ENCODE measurements around the gene HOXA1. TPM values are rescaled to one million over a fixed set of nuclear protein-coding genes. Genes with fewer than 3 reads are reported as not detected.

HOXA1 gene
- polyA plus RNA-seq, 2 of the 4 experiments (the other 2 are of a cell fraction) = 2.8 to 5.0 TPM

DNA sequence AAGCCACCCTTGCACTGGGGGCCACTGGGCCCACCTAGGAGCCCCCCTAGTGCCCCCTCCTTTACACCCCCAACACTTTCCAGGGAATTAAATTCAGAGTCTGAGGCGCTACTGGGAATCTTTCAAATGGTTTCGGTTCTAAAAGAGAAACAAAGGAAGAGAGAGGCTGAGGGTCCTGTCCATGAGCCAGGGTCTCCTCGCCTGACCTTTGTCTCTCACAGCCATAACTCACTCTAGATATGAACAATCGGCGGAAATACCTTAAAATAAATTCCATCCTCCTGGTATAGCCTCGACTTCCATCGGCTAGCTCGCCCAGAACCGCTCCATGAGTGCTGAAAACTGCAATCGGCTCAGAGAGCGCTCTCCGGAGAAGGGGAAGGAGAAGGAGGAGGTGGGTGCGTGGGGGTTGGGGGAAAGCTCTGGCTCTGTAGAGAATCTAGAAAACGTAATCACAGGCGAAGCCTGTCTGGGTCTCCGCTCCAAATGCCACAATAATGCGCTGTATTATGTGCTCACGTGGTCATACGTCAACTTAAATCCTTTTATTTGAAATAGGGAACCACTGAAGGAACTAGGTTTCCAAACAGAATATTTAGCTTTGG is 22.2 kb upstream of the HOXA1 start:
- ChIA-PET POLR2A (interaction anchor here (1.3 kb wide), 1 partner anchor 13 kb away, joined by 3 read pairs; no protein-coding TSS in a partner anchor), CTCF (interaction anchor here (1.2 to 3.6 kb wide), 6 partner anchors 10 to 264 kb away, joined by 3 to 18 read pairs (median 4); no protein-coding TSS in a partner anchor)
- peak overlapping the region; percentile 88 for H3K4me2 ChIP-seq
- no peak for FAIRE-seq
- peaks cover 51% of the 10 kb centered on the region for H3K4me1 ChIP-seq
- DNase-seq (ENCODE audit: low read depth in 1 of 2, low spot score in 1 of 2) = peak in 1 of 2 experiments; percentile 59
- peak overlapping the region; percentile 44 for H3K4me3 ChIP-seq
- H3K27ac ChIP-seq = peak overlapping the region; percentile 83 to 90
- no peaks in the 10 kb centered on the region for H3K9me3 ChIP-seq
- TF ChIP-seq, protein P1, sequence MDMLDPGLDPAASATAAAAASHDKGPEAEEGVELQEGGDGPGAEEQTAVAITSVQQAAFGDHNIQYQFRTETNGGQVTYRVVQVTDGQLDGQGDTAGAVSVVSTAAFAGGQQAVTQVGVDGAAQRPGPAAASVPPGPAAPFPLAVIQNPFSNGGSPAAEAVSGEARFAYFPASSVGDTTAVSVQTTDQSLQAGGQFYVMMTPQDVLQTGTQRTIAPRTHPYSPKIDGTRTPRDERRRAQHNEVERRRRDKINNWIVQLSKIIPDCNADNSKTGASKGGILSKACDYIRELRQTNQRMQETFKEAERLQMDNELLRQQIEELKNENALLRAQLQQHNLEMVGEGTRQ (IDR thresholded peaks at IDR 0.05) = 0 out of 2 replicates have a peak, but pooled peaks have one; percentile 5
- TF ChIP-seq, protein P2, sequence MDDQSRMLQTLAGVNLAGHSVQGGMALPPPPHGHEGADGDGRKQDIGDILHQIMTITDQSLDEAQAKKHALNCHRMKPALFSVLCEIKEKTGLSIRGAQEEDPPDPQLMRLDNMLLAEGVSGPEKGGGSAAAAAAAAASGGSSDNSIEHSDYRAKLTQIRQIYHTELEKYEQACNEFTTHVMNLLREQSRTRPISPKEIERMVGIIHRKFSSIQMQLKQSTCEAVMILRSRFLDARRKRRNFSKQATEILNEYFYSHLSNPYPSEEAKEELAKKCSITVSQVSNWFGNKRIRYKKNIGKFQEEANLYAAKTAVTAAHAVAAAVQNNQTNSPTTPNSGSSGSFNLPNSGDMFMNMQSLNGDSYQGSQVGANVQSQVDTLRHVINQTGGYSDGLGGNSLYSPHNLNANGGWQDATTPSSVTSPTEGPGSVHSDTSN (IDR thresholded peaks at IDR 0.05) = no peak
- WGBS (ENCODE audit: missing lambda C conversion rate) = 74% methylated on average over 19 of the region's 19 CpGs
- ATAC-seq = peak in 1 of 2 experiments; percentile 5; a peak in 2 of 6 replicates

DNA sequence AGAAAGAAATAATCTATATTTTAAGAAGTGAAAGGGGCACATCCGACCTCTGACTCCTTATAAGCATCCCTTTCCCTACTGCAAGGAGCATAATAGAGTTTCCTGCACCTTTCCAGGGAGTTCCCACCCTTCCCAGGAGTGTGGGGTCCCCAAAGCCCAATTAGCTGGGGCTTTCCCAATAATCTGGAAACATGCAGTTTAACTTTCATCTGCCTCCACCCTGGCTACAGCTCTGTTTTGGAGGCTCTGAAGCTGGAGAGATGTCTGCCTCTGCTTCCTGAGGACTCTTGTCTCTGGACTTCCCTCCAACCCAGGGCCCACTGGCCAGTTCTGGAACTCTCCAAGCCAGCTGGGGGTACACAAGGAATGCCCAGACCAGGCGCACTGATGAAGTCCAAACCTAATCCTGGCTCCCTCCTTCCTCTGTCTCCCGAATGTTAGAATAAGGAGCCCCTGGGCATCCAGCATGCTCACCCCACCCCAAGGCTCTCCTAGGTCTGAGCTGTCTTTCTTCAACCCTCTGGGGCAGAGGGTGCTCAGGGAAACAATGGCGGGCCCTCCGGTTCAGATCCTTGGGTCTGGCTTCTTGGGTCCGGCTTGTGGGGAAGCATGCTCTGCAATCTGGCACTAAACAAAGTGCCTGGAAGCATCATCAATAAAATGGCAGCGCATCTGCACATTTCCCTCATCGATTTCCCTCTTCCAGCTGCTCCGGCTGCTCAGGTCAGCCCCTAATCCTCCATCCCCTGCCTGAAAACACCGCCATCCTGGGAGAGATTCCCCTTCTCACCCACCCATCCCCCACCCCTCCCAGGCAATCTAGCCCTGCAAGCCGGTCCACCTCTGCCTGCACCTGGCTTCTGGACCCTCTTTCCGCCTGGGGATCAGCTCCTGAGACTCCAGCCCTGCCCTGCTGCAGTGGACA is 21.4 kb upstream of the HOXA1 start:
- ChIA-PET POLR2A (interaction anchor here (0.8 to 5.1 kb wide), 4 partner anchors 14 to 254 kb away, joined by 3 to 34 read pairs (median 6); partner anchors contain the start of gene SKAP2), CTCF (interaction anchor here (1.2 to 3.6 kb wide), 8 partner anchors 11 to 263 kb away, joined by 3 to 18 read pairs (median 4); no protein-coding TSS in a partner anchor)
- TF ChIP-seq CEBPB (IDR thresholded peaks at IDR 0.05) (no peak), EP300 (IDR thresholded peaks at IDR 0.05) (no peak), ZC3H11A (IDR thresholded peaks at IDR 0.05) (no peak), CHD4 (IDR thresholded peaks at IDR 0.05; ENCODE audit: borderline replicate concordance) (no peak), SREBF2 (IDR thresholded peaks at IDR 0.05) (no peak), HOXB13 (CRISPR knock-in tag; IDR thresholded peaks at IDR 0.05; ENCODE audit: low read depth) (no peak), FOSL2 (IDR thresholded peaks at IDR 0.05) (no peak), FOSL2 (CRISPR knock-in tag; IDR thresholded peaks at IDR 0.05) (no peak), CHD2 (IDR thresholded peaks at IDR 0.05; ENCODE audit: low read length, partially characterized antibody) (no peak), ZNF302 (CRISPR knock-in tag; IDR thresholded peaks at IDR 0.05) (no peak), SMC3 (IDR thresholded peaks at IDR 0.05) (no peak), RNF2 (IDR thresholded peaks at IDR 0.05; ENCODE audit: borderline replicate concordance, low read depth) (no peak), HDAC2 (IDR thresholded peaks at IDR 0.05) (no peak), ESRRA (IDR thresholded peaks at IDR 0.05; ENCODE audit: borderline replicate concordance, low read length) (no peak)
- TF ChIP-seq, protein P3, sequence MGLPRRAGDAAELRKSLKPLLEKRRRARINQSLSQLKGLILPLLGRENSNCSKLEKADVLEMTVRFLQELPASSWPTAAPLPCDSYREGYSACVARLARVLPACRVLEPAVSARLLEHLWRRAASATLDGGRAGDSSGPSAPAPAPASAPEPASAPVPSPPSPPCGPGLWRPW (IDR thresholded peaks at IDR 0.05) = no peak
- no peaks in the 10 kb centered on the region for H3K9me3 ChIP-seq
- peak overlapping the region; percentile 88 for H3K4me2 ChIP-seq
- FAIRE-seq = no peak
- peak overlapping the region; percentile 44 for H3K4me3 ChIP-seq
- peaks cover 51% of the 10 kb centered on the region for H3K4me1 ChIP-seq
- ATAC-seq = no peak
- peak overlapping the region; percentile 83 to 90 for H3K27ac ChIP-seq
- DNase-seq (ENCODE audit: low read depth in 1 of 2, low spot score in 1 of 2) = no peak
- 47% methylated on average over 10 of the region's 12 CpGs for WGBS (ENCODE audit: missing lambda C conversion rate)
